ENCODE data around the gene GMEB2.
"Not testable (repeated sequence)": the region's sequence is repeated elsewhere in the genome, so short reads cannot be mapped to it uniquely, and the experiment has no call there.

GMEB2 gene

DNA sequence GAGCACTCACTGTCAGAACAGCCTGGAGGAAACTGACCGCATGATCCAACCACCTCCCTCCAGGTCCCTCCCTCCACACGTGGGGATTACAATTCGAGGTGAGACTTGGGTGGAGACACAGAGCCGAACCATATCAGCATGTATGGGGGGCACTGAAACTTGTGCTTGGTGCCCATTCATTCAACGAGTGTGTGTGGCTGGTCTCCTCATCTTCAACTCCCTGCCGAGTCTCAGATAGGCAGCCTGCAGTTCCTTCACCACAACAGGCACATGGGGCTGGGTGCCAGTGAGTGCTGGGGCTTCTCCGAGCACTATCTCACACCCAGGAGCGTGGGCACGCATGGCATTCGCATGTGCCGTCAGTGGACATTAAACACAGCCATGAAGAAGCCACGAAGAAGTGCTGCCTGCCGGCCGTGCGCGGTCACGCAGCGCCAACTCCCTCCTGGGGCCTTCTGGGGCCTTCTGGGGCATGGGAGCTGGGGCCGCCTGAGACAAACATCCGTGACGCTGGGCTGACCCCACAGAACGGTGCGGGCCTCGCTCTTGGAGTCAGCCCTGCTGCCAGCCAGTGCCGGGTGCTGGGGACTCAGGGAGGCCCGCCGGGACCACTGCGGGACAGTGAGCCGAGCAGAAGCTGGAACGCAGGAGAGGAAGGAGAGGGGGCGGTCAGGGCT lies 30.5 kb upstream of the GMEB2 start:
- no peak for DNase-seq

DNA sequence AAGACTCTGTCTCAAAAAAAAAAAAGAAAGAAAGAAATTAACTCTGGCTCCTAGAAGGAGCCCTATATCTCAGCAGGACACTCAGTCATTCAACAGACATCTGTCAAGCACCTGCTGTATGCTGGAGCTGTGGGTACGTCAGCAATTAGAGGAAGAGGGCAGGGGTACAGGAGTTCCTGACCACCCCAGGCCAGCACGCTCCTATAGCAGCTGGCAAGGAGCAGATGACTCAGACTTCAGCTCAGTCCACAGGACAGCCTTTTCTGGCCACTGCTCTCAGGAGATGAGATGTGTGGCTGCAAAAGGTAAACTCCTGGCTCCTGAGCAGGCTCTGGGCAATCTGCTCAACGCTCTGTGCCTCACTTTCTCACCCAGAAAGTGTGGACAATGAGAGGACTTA lies 29.6 kb upstream of the GMEB2 start:
- DNase-seq, result no peak

DNA sequence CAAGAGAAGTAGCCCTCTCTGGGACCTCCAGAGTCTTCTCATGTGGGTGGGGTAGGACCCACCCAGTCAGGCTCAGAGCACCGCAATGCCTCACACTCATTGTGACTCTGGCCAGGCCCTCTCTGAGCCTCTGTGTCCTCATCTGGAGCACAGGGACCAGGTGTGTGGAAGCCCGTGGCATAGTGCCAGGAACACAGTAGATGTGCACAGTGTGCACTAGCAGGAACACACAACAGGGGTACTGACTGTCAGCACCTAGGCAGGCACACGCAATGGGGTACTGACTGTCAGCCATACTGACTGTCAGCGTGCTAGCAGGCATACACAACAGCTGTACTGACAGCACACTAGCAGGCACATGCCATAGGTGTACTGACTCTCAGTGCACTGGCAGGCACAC lies 28.3 kb upstream of the GMEB2 start:
- DNase-seq, result peak in 1 of 2 experiments; percentile 38

DNA sequence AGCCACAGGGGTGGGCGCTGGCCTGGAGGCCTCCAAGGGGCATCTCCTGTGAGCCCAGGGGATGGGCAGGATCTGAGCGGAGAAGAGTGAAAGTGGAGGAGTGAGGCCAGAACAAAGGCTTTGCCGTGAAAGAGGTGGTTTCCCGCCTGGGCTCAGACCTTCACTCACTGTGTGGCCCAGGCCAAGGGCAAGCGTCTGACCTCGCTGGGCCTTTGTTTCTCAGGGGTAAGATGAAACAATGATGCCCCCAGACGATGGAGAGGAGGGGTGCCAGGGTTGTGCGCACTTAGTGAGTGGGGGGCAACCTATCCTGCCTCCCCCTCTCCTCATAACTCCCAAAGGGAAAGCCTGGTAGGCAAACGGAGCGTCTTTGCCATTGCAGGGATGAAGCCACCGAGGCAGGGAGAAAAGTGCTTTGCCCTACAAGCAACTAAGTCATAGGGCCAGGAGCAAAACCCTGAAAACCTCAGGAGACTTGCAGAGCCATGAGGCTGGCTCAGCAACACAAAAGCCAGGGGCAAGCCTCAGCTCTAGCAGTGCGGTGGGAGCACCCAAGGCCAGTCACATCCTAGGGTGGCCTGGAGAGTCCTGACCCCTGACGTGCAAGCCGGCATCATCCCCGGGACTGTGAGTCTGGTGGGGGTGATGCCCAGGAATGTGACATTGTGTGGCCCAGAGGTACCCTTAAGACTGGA lies 27.2 kb upstream of the GMEB2 start:
- DNase-seq, result no peak

DNA sequence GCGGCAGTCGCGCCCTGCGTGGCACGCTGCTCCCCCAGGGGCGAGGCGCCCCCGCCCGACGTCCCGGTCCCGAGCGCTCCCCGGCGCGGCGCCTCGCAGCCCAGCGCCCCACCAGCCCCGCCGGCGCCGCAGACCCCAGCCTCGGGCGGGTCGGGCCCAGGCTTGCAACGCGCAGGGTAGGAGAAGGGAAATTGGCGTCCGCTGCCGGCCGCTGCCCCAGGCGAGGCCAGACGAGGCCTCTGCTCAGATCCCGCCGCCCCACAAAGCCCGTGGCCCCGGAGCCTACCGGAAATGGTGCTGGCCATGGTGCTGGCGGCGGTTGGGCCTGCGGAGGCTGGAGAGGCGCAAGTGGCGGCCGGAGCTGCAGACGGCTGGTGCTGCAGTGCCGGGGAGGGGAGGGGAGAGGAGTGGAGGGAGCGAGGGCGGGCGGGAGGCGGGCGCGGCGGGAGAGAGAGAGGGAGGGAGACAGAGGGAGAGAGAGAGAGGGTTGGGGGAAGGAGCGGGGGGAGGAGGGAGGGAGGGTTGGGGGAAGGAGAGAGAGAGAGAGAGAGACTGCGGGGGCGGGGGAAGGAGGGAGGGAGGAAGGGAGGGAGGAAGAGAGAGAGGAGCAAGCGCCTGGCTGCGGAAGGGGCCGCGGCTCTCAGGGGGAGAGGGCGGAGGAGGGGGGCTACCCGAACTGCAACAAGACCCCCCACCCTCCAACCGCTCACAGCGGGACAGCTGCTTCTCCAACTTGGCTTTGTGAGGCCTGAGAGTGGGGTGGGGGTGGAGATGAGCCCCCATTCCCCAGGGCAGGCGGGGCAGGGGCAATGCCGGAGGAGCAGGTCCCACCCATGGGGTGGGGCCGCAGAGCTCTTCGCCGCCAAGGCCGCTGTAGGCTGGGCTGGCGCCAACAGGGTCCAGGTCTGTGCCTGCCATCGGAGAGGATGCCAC lies 26.4 kb upstream of the GMEB2 start, which contains the start of gene STMN3:
Gene STMN3, minus strand, starts transcription at position 384 of the 933 bp plus-strand sequence. Its CDS starts 79 bp downstream, at position 305.
- DNase-seq, result peak; percentile 80 to 83

DNA sequence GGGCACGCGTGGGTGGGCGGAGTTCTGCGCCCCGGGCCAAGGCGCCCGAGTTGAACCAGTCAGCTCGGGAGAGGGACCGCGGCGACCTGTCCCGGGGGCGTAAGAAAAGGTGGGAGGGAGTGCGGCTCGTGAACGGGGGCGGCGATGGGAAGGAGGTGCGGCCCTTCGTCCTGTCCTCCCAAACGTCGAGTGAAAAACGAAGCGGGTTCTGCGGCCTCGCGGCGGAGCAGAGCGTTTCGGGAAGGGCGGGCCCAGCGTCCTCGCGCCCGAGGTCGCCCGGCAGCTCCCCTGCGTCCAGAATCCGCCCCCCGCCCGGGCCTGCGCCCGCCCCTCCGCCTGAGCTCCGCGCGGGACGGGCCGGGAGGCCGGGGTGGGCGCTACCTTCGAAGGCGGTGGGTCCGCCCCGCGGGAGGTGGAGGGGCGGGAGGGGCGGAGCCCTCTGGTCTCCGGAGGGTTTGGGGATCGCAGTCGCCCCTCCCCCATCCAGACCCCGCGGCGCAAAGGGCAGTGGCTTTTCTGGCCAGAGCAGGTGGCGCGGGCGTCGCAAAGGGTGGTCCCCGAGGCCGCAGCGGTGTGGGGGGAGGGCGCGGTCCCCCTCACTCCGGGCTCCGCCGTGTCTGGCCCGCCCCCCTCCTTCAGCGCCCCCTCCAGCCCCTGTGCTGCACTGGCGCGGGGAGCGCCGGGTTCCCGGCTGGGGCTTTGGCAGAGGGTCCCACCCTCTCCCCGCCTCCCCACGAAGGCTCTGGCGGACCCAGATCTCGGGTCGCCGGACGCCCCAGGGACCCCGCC lies 25.5 kb upstream of the GMEB2 start:
- peak in 1 of 2 experiments; percentile 41 for DNase-seq

DNA sequence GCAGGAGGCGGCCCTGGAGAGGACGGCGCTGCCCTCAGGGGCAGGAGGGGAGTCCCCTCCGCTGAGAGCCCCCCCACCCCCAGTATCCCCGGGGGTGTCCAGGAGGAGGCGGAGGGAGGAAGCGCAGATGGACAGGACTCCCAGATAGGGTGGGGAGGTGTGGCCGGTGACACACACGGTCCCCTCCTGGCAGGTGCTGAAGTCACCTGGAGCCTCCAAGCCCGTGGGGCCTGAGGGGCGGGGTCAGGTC lies 25.0 kb upstream of the GMEB2 start:
- no peak for DNase-seq

DNA sequence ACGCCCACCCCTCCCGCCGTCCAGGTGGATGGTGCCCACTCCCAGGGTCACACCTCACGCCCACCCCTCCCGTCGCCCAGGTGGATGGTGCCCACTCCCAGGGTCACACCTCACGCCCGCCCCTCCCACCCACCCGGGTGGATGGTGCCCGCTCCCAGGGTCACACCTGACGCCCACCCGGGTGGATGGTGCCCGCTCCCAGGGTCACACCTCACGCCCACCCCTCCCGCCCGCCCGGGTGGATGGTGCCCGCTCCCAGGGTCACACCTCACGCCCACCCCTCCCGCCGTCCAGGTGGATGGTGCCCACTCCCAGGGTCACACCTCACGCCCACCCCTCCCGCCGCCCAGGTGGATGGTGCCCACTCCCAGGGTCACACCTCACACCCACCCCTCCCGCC lies 23.6 kb upstream of the GMEB2 start:
- DNase-seq, result not testable (repeated sequence)

DNA sequence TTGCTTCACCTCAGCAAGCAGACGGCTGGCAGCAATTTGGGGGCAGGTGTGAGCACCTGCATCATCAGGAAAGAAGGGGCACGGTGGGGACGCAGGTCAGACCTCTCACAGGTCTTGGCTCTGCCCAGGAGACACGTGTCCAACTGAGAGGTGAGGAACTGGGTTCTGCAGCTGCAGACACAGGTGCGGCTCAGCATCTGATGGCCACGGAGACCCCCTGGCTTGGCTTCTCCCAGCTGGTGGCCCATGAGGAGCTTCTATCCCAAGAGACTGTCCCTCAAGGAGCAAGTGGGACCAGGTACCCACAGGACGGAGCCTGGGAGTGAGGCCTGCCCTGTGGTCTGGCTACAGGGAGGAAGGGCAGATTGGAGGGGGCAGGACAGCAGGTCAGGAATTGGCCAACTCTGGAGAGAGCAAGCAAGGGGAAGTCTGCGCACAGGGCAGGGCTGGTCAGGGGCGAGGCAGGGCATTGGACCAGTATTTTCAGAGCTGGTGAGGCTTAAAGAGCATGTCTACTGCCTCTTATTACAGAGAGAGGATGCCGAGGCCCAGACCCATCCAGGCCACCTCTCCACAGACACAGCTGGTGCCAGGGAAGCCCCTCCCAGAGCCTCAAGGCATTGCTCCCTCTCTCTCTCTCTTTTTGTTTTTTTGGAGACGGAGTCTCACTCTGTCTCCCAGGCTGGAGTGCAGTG lies 22.1 kb upstream of the GMEB2 start:
- peak in 1 of 2 experiments; percentile 58 for DNase-seq

DNA sequence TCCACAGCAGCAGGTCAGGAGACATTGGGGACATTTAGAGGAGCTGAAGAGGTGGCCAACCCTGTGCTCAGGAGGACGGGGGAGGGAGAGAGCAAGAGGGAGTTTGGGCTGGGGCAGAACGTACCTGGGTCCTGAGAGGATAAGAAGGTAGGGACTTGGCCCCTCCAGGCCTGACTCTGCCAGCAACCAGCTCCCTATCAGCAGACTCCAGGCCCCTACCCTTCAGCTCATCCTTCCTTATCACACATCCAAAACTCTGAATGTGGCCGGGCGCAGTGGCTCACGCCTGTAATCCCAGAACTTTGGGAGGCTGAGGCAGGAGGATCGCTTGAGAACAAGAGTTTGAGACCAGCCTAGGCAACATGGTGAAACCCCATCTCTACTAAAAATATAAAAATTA lies 21.3 kb upstream of the GMEB2 start:
- no peak for DNase-seq

DNA sequence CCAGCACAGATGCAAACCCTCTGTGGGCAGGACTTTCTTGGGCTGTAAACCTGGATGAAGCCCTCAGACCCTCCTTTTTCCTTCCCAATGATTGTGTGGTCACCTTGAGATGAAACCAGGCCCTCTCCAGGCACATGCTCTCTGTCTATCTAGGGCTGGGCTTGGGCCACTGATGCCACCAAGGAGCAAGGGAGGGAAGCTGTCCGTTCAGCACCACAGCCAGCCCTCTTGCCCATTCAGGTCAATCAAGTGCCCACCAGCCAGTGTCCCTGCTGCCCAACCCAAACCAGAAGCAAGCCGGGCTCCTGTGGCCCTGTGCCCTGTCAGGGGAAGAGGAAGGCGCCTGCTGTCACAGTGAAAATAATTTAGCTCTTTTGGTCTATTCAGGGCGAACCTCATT lies 18.3 kb upstream of the GMEB2 start:
- no peak for DNase-seq

DNA sequence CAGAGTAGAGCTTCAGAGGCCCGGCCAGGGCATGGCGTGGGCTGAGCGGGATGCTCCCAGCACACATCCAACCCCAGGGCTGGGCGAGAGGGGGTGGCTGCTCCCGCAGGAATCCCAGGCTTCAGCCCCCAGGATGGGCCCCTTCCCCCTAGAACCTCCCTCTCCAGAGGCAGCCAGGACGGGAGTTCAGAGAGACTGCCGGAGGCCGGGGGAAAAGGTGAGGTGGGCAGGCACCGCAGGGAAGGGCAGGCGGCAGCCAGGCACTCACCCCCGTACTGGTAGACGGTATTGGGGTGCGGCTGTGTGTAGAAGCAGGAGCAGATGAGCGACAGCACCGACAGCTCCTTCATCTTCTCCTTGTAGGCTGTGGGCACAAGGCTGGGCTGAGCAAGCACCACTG lies 17.0 kb upstream of the GMEB2 start:
- no peak for DNase-seq

DNA sequence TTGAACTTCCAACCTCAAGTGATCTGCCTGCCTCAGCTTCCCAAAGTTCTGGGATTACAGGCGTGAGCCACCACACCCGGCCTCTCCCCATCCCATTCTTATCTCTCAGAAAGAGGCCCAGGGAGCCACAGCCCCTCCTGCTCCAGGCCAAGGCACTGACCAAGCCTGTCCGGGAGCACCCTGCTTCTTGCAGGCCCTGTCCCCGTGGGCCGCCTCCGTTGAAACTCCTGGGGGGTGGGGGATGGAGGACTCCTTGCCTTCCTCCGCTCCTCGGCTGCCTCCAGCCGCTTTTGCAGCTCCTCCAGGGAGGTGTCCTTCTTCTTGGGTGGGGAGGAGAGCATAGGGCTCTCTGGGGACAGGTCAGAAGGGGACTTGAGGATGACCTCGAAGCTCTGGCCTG lies 16.6 kb upstream of the GMEB2 start:
- no peak for DNase-seq

DNA sequence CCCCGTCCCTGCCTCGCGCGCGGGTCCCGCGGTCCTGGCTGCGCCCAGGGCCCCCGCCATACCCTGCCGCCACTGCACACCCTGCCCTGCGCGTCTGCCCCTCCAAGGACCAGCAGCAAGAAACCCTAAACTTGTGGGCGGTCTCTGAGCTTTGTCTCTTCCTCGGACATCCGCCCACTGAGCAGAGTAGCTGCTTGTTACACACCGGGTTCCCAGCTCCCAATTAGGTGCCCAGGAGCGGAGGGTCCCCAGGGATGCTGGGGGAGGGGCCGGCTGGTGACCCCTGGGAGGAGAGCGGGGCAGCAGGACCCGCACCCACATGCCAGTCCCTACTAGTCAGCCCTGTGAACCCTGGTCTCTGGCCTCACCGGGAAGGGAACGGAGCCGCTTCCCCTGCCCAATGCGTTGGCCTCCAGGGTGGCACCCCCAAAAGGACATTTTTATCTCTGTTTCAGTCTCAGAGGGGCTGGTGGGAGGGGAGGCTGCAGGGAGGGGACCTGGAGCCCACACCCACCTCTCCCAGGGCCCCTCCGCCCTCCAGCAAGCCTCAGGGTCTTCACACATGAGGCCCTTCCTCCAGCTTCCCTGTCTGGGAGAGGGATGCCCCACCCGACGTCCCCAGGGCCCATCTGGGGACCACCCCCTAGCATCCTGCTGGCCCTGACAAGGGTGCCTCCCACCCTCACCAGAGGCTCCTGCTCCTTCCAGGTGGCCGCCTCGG lies 15.8 kb upstream of the GMEB2 start:
- no peak for DNase-seq

DNA sequence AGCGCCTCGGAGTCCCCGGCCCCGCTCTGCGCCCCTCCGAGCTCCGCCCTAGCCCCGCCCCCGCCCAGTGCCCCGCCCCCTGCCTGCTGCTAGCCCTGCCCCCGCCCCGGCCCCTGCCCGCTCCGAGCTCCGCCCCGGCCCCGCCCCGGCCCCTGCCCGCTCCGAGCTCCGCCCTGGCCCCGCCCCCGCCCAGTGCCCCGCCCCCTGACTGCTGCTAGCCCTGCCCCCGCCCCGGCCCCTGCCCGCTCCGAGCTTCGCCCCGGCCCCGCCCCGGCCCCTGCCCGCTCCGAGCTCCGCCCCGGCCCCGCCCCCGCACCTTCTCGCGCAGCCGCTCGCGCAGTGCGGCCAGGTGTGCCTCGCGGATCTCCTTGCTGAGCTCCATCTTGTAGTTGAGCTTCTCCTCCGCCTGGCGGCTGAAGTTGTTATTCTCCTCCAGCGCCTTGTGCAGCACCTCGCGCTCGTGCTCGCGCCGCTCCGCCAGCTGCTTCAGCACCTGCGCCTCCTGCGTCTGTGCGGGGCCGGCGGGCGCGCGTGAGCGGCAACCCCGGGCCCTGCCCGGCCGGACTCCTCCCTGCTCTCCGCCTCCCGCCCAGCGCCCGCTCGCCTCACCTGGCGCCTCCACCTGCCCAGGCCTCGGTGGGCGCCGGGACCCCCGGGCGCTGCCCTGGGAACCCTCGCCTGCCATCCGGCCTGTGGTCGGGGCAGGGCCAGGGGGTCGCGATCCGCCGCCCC lies 15.1 kb upstream of the GMEB2 start:
- DNase-seq, result peak; percentile 88 to 97

DNA sequence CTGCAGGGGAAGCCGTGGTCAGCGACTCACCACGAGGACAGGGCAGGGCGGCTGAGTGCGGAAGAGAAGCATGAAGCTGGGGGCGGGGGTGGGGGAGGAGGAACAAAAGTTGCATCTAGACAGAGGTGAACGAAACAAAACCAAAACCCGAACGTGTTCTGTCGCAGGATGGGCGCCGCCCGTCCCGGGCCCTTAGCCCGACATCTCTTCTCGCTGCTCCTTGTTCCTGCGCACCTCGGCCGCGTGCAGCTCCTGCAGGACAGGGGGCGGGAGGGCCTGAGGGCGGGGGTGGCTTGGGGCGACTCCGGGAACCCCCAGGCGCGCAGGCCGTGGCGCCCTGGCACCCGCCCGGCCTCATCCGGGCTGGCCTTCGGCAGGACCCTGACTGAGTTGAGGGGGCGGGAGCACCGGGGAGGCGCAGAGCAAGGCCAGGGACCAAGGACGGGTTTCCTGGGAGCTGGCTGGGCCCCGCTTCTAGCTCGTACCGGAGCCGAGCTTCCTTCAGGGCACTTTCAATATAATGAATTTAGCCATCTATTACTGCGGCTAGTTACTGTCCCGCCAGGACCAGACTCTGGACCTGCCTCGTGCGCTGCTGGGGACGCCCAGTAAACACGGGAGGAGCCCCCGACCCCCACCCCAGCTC lies 14.4 kb upstream of the GMEB2 start:
- no peak for DNase-seq

DNA sequence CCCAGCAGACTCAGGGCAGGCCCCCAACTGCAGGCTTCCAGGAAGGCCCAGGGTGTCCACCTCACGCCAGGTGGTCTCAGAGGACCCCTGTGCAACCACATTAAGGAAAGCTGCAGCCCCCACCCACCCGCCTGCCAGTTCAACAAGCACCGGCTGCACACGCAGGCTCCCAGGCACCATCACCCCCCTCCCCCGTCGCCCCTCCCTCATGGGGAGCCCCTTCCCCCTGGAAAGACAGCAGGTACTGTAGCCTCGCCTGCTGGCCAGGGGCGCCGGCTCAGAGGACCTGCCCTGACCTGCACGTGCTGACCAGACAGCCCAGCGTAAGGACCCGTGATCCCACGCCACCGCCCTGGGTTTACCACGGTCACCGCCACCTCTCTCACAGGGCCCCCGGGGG lies 13.8 kb upstream of the GMEB2 start:
- DNase-seq, result not testable (repeated sequence)

DNA sequence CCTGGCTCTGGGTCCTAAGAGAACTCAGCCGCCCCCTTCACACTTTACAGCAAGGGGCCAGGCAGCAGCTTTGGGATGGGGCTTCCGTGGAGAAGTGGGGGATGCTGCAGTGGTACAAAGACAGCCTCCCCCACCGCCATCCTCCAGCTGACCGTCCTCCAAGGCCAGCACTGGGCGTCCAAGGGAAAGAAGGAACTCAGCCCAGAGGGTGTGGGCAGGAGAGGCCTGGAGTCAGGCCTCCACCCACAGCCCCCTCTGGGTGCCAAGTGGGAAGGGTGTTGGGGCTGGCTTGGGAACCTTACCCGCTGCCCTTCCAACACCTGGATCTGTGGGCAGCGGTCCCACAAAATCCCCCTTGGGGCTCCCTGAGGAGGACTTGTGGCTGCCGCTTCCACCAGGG lies 13.2 kb upstream of the GMEB2 start:
- no peak for DNase-seq

DNA sequence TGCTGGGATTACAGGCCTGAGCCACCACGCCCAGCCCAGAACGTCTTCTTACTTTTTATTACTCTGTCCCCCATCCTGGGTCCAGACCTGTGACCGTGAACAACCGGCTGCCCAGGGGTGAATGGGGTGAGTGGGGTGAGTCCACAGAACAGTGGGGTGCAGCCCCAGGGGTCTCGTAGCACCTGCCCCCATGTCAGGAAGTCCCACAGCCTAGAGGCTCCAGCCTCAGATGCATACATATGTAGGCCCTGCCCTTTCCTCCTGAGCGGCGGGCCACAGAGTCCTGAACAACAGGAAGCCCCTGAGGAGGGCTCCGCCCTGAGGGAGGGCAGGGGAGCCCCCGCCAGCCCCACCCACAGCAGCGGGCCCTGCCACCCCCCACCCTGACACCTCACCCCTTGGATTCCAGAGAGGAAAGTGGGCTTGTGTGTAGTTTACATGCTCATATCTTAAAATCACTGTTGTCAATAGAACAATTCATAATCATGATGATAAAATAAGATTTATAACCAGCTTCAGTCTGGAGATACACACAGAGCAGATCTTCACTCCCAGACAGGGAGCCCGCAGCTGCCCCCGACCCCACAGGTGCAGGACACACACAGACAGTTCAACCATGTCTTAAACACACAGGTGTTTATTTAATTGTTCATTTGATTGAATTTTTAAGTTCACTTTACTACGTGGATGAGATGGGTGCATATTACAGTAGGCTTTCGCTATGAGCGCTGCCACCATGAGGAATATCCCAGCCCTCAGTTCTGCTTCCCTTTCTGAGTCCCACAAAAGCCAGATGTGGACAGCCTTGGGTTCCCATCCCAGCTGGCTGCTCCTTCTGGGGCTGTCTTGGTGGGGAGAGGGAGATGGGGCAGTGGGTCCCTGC lies 12.4 kb upstream of the GMEB2 start:
- no peak for DNase-seq
